ENCODE results near the gene SLITRK6. TPM values are rescaled to one million over a fixed set of nuclear protein-coding genes. Genes with fewer than 3 reads are reported as not detected.
A peak's percentile ranks its signal among the peaks of the same experiment; 100 is the strongest.

SLITRK6 gene
- total RNA-seq, 1 experiment from 2014 or later: not detected

- Histone ChIP-seq H3K79me2 (ENCODE audit: insufficient read depth, low read length) (no peaks in the 10 kb centered on the region), H3K27me3 (ENCODE audit: insufficient read depth, low read length) (no peaks in the 10 kb centered on the region), H4K20me1 (ENCODE audit: insufficient read depth) (no peaks in the 10 kb centered on the region), H3K9me2 (ENCODE audit: insufficient read depth) (no peaks in the 10 kb centered on the region), H3K9me3 (ENCODE audit: control insufficient read depth in 1 of 2, insufficient read depth in 1 of 2, low read depth in 1 of 2, low read length in 2 of 2) (no peaks in the 10 kb centered on the region), H3K4me1 (ENCODE audit: control insufficient read depth in 1 of 2, insufficient read depth in 2 of 2, low read length in 2 of 2) (no peaks in the 10 kb centered on the region), H3K4me3 (replicated peaks in 1 of 2; ENCODE audit: low read depth in 1 of 2, low read length in 2 of 2) (no peak overlapping the region), H2AFZ (ENCODE audit: low read depth, low read length, poor library complexity, severe bottlenecking) (peak overlapping the region; percentile 40), H3K27ac (ENCODE audit: low read depth, low read length) (no peak overlapping the region), H3K4me2 (ENCODE audit: low read length) (no peak overlapping the region), H3K36me3 (ENCODE audit: control insufficient read depth in 1 of 2, insufficient read depth in 2 of 2, low read length in 2 of 2) (no peaks in the 10 kb centered on the region), H3K9ac (ENCODE audit: low read length) (no peak overlapping the region)
- no peak for DNase-seq (ENCODE audit: low read depth, low spot score)
- intact Hi-C loops (cut with micrococcal nuclease): no loop called here
- POLR2A ChIA-PET: no interaction called here
- no peak for ATAC-seq
- BruUV-seq (replicated peaks): no TSS peak
- RAD21 ChIA-PET (ENCODE audit: low non-redundant PET in 1 of 2, low total read pairs in 2 of 2, uncharacterized antibody in 2 of 2, unreplicated experiment in 2 of 2): no interaction called here
- CTCF ChIA-PET: no interaction called here
- TF ChIP-seq RAD21 (IDR thresholded peaks at IDR 0.05; ENCODE audit: low read depth) (peak; percentile 13; the same call in 1 of the 2 replicates), REST (IDR thresholded peaks at IDR 0.05; ENCODE audit: low read depth) (no peak), CTCF (IDR thresholded peaks at IDR 0.05 in 2 of 3, conservative IDR thresholded peaks at IDR 0.05 in 1 of 3; ENCODE audit: borderline replicate concordance in 1 of 3, insufficient read depth in 1 of 3, low read depth in 2 of 3, low read length in 2 of 3) (peak in 1 of 3 experiments; percentile 19; a peak in 1 of 6 replicates)
Measured at GRCh38 chr13:85816413-85816812, 17.2 kb upstream of the SLITRK6 start.
